ENCODE measurements around the gene SLC45A3. TPM values are rescaled to one million over a fixed set of nuclear protein-coding genes. Genes with fewer than 3 reads are reported as not detected.

SLC45A3 gene
- total RNA-seq, 1 donor from 2014 or later = 5.6 TPM

DNA sequence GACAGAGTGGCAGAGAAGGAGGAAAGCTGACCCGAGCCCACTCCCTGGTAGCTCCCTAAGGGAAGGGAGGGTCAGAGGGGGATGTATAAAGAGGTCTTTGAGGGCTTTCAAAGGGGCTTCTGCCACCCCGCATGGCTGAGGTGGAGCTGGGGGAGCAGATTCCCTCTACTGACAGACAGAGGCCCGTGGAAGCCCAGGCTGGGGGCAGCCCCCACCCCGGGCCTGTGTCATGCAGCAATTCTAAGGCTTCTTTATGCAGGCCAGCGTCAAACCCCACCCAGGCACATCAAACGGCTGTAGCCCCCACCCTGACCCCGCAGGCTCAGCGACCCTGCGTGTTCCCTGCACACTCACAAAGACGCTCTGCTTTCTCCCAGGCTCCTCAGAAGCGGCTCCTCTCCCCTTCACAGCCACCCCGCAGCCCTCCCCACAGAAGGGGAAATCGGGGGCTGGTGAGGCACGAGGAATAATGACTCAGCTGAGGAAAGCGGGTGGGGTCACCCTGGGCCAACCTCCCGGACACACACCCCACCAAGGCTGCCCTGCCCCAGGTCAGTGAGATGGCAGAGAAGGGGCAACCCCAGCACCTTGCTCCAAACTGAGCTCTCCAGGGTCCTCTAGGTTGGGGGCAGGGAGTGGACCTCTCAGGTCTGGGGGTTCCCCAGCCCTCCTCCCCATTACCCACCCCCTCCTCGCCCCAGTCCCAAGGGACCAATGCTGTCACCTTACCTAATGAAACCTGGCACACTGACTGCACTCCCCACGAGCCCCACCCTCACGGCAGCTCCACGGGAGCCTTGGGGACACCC lies 10.8 kb downstream of the SLC45A3 start:
- no peak for DNase-seq (ENCODE audit: low read depth)

- no peak for DNase-seq (ENCODE audit: low read depth)
Measured at GRCh38 chr1:205668951-205669340, 11.4 kb downstream of the SLC45A3 start.

GRCh38 chr1:205667909-205668643 lies 12.2 kb downstream of the SLC45A3 start:
- no peak for DNase-seq (ENCODE audit: low read depth)

- no peak for DNase-seq (ENCODE audit: low read depth)
Measured at GRCh38 chr1:205666372-205667166, 13.7 kb downstream of the SLC45A3 start.

DNA sequence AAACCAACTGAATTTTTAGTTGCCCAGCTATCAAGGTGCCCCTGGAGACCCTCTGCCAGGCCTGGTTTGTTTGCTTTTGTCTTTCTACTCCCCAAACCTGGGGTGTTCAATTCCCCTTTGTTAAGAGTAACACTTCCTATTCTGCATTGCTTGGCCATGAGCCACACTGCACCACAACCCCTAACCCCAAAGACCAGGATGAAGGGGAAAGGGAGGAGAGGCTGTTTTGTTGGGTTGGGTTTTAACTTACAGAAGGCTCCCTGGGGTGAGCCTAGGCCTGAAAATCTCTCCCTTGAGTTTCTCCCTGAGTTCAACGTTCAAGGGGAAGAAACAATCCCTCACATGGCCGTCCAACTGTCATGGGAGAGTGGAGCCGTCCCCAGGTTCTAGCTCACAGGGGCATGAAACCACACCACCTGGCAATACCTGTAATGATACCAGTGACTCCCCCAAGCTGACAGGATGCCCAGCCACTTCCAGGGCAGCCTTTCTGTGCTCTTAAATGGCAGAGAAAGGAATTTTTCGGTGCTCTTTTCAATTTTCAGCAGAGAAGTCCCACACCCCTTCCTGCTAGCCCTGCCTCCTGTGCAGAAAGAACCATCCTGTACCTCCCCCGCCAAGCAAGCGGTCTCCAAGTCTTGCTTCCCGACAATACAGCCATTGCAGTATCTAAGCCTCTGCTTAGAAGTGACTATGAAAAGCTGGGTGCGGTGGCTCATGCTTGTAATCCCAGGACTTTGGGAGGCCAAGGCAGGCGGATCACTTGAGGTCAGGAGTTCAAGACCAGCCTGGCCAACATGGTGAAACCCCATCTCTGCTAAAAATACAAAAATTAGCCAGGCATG lies 14.9 kb downstream of the SLC45A3 start:
- DNase-seq (ENCODE audit: low read depth) = peak; percentile 27

DNA sequence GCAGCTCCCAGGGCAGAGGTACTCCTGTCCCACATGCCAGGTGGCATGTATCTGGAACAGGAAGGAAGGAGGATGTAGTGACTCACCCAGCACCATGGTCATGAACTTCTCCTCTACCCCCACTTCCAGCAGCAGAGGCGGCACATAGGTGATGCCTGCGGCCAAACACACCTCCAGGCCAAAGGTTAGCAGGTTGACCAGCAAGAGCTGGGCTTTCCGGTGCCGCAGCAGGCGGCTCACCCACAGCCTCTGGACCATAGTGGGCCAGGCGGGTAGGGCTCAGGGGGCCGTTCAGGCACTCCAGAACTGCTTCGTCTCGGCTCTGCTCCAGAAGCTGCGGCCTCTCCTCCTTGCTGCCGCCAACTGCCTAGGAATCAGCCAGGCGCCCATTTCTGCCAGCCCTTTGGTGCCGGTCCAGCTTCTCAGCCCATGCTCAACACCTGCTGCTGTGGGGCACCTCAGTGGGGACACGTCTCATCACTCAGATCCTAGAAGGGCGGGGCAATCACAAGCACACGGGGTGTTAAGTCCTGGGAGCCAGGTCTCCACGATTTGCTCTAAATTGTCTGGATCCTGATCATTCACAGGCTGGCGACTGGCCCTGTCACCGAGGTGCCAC lies 15.8 kb downstream of the SLC45A3 start:
- DNase-seq (ENCODE audit: low read depth) = peak; percentile 79

- no peak for DNase-seq (ENCODE audit: low read depth)
Measured at GRCh38 chr1:205663286-205663936, 16.9 kb downstream of the SLC45A3 start.

DNA sequence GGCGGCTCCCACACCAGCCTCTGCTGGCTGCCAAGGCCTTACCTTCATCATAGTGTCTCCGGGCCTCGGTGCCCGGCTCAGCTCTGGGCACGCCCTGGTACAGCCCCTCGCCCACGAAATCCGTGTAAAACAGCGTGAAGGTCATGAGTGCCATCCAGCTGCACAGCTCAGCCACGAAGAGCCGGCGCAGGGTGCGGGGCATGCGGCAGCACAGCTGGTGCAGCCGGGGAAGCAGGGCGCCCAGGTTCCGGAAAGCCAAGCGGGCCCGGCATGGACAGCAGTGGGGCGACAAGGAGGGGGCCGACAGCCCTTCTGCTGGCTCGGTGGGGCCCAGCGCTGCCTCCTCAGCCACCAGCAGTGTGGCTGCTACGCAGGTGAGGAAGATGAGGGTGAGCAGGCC lies 17.5 kb downstream of the SLC45A3 start:
- DNase-seq (ENCODE audit: low read depth) = no peak

DNA sequence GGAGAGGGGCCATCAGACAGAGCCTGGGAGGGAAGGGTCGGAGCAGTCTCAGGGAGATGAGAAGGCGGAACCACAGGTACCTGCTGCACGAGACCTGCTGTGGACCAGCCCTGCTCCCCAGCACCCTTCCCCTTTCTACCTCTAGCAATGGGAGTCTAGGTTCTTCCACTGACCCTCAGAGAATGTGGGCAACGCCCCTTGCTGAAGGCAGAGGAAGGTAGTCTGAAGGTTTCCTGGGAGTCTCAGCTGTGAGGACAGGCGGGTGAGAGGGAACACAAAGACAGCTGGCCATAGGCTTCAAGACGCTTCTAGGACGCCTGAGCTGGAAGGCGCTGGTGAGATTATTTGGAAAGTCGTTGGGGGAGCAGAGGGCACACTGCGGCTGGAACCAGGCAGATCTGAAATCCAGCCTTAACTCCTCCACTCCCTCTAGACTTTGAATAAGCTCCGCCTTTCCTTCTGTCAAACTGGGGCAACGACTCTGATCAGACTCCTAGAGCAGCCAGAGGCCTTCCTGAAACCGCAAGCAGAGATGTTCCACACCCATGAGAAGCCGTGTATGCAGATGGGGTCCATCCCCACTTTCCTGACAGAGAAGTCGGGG lies 18.1 kb downstream of the SLC45A3 start:
- DNase-seq (ENCODE audit: low read depth) = no peak

GRCh38 chr1:205661429-205662134 lies 18.7 kb downstream of the SLC45A3 start:
- peak; percentile 15 for DNase-seq (ENCODE audit: low read depth)

DNA sequence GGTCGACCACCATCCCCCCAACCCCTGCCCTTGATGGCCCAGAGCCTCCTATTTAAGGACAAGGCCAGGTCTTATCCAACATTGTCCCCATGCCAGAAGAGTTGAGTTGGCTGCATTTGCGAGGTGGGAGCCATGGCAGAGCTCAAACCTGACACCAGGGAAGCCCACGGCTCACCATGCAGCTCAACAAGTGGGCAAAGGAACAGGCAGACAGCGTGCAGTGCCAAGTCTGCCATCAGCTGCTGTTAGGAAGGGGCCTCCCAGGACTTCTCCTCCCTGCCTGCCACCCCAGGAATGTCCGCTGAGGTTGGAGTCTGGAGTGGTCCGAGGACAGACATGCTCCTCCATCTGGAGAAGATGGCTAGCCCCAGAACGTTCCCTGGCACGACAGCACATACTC lies 19.9 kb downstream of the SLC45A3 start:
- DNase-seq (ENCODE audit: low read depth) = no peak

GRCh38 chr1:205658943-205659581 lies 21.2 kb downstream of the SLC45A3 start:
- DNase-seq (ENCODE audit: low read depth) = peak; percentile 16

GRCh38 chr1:205656236-205656635 lies 24.1 kb downstream of the SLC45A3 start:
- no peak for DNase-seq (ENCODE audit: low read depth)

DNA sequence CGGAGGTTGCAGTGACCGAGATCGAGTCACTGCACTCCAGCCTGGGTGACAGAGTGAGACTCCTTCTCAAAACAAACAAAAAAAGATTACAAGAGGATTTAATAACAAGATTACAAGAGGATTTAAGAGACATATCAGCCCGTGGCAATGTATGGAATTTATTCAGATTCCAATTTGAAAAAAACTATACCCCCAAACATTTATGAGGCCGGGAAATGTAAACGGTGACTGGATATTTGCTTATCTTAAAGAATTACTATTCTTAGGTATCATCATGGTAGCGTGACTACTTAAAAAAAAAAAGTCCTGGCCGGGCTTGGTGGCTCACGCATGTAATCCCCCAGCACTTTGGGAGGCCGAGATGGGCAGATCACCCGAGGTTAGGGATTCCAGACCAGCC lies 27.3 kb downstream of the SLC45A3 start:
- no peak for DNase-seq (ENCODE audit: low read depth)

DNA sequence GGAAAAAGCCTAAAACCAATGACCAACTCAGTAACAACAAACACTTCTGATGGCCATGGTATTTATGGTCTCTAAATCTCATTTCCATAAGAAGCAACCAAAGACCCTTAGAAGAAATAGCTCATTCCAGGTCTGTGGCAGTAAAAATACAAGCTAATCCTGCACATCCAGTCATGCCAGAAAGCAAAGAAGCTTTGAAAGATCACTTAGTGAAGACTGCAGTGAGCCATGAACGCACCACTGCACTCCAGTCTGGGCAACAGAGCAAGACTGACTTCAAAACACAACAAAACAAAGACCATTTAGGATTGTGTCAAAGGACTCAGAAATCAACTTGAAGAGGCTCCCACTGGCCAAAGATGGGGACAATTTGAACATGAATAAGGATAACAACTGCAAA lies 30.1 kb downstream of the SLC45A3 start:
- DNase-seq (ENCODE audit: low read depth) = no peak

- no peak for DNase-seq (ENCODE audit: low read depth)
Measured at GRCh38 chr1:205645519-205645918, 34.8 kb downstream of the SLC45A3 start.

- DNase-seq (ENCODE audit: low read depth) = no peak
Measured at GRCh38 chr1:205642679-205643307, 37.5 kb downstream of the SLC45A3 start.

GRCh38 chr1:205639567-205639966 lies 40.7 kb downstream of the SLC45A3 start:
- no peak for DNase-seq (ENCODE audit: low read depth)
